SK-N-MC (cell line): Measurements from ENCODE around the gene FBXL7.

Source experiments
- EZH2 ChIP-seq: fragments of 200-600 bp; sonication (generic); IDR thresholded peaks from one replicate; pipeline ENCODE4 v1.6.1; 2017; ENCODE audit warnings: antibody characterized with exemption
- FOXP2 ChIP-seq: optimal IDR thresholded peaks from 2 replicates; pipeline ENCODE3; 2011; ENCODE audit warnings: mild to moderate bottlenecking, moderate library complexity; ENCODE audit not compliant: insufficient read depth; ENCODE audit errors: extremely low read length, control extremely low read depth
- POLR2AphosphoS5 ChIP-seq: IDR thresholded peaks from 2 replicates; pipeline ENCODE4 v1.6.1; 2012; ENCODE audit warnings: mild to moderate bottlenecking, low read depth, low read length, borderline replicate concordance

GRCh38 chr5:15623794-15624193 lies 123.8 kb downstream of the FBXL7 start:
- no peak for TF ChIP-seq EZH2
- TF ChIP-seq POLR2AphosphoS5, result no peak
- no peak for TF ChIP-seq FOXP2
